ENCODE results near the gene UBE2G1. TPM values are rescaled to one million over a fixed set of nuclear protein-coding genes. Genes with fewer than 3 reads are reported as not detected.
A peak's percentile ranks its signal among the peaks of the same experiment; 100 is the strongest.

The UBE2G1 gene
- total and polyA plus RNA-seq, 8 donors: 4.3 to 29.3 (median 21.6) TPM

DNA sequence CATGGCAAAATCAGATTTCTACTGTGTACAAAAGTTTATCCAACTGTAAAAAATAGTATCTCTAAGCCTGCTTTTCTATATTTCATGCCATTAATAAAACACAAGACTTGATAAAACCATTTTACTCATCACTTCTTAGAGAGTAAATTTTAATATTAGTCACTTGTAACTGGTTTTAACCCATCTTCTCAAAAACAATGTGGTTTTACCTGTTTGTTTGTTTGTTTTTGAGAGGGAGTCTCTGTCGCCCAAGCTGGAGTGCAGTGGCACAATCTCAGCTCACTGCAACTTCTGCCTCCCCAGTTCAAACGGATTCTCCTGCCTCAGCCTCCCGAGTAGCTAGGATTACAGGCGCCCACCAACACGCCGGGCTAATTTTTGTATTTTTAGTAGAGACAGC is 32.1 kb downstream of the UBE2G1 start:
- Histone ChIP-seq H3K36me3 (no peaks in the 10 kb centered on the region), H3K4me1 (peaks cover 4 to 24% (median 14%) of the 10 kb centered on the region in 3 donors), H3K9me3 (no peaks in the 10 kb centered on the region), H3K4me3 (no peak overlapping the region), H3K27ac (no peak overlapping the region), H3K27me3 (no peaks in the 10 kb centered on the region)
- ATAC-seq (no peak), DNase-seq (no peak), FAIRE-seq (no peak)
- intact Hi-C loops (cut with DNase I): no loop called here
- 88 to 92% methylated on average over 6 of the region's 6 CpGs for WGBS, 2 donors
- TF ChIP-seq, protein P1, sequence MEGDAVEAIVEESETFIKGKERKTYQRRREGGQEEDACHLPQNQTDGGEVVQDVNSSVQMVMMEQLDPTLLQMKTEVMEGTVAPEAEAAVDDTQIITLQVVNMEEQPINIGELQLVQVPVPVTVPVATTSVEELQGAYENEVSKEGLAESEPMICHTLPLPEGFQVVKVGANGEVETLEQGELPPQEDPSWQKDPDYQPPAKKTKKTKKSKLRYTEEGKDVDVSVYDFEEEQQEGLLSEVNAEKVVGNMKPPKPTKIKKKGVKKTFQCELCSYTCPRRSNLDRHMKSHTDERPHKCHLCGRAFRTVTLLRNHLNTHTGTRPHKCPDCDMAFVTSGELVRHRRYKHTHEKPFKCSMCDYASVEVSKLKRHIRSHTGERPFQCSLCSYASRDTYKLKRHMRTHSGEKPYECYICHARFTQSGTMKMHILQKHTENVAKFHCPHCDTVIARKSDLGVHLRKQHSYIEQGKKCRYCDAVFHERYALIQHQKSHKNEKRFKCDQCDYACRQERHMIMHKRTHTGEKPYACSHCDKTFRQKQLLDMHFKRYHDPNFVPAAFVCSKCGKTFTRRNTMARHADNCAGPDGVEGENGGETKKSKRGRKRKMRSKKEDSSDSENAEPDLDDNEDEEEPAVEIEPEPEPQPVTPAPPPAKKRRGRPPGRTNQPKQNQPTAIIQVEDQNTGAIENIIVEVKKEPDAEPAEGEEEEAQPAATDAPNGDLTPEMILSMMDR (IDR thresholded peaks at IDR 0.05): no peak

DNA sequence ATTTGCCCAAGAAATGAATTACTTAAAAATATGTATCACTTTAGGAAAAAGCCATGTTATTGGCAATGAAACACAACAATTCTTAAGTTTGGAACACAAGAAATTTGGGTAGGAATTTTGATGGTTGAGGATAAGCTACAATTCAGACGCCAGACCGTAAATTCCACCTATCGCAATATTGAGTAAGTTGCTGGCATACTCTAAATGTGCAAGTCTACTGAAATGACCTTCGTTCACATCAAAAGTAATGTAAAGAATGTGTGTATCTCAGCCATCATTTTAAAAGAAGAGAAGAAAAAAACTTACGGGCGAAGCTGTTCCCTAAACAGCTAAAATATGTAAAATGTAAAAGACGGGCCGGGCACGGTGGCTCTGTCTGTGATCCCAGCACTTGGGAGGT is 33.4 kb downstream of the UBE2G1 start:
- TF ChIP-seq, protein P1 (IDR thresholded peaks at IDR 0.05): no peak
- FAIRE-seq (no peak), DNase-seq (no peak), ATAC-seq (no peak)
- no peak overlapping the region for H3K4me3 ChIP-seq
- no peaks in the 10 kb centered on the region for H3K36me3 ChIP-seq
- peaks cover 4 to 24% (median 14%) of the 10 kb centered on the region in 3 donors for H3K4me1 ChIP-seq
- intact Hi-C loops (cut with DNase I): no loop called here
- WGBS, 2 donors: 86 to 88% methylated on average over 9 of the region's 9 CpGs
- H3K27me3 ChIP-seq: no peaks in the 10 kb centered on the region
- no peak overlapping the region for H3K27ac ChIP-seq
- H3K9me3 ChIP-seq: no peaks in the 10 kb centered on the region

DNA sequence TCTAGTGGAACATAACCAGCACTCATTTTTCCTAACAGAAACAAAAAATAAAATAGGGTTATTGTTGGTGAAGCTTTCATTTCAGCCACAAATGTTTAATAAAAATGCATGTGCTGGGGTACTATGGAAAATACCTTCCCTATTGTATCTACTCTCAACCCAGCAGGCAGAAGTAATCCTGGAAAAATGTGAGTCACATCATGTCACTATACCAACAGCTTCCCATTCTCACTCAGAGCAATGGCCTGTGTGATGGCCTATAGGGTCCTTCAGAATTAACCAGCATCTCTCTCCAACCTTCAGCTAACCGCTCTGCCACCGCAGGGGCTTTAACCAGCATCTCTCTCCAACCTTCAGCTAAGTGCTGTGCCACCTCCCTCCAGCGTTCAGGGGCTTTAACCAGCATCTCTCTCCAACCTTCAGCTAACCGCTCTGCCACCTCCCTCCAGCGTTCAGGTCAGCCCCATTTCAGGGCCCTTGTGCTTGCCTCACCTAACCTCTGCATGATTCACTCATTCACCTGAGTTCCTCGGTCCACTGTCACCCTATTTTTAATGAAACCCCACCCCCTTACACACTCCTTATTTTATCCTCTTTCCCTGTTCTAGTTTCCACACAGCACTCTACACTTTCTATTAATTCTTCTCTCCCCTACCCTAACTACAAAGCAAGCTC is 34.0 kb downstream of the UBE2G1 start:
- Histone ChIP-seq H3K27ac (no peak overlapping the region), H3K36me3 (no peaks in the 10 kb centered on the region), H3K4me3 (no peak overlapping the region), H3K4me1 (peaks cover 4 to 24% (median 14%) of the 10 kb centered on the region in 3 donors), H3K27me3 (no peaks in the 10 kb centered on the region), H3K9me3 (no peaks in the 10 kb centered on the region)
- TF ChIP-seq, protein P1 (IDR thresholded peaks at IDR 0.05): no peak
- FAIRE-seq (no peak), ATAC-seq (peak; percentile 29 to 69 (median 54)), DNase-seq (no peak)
- 61 to 70% methylated on average over 6 of the region's 6 CpGs for WGBS, 2 donors
- intact Hi-C loops (cut with DNase I): no loop called here

DNA sequence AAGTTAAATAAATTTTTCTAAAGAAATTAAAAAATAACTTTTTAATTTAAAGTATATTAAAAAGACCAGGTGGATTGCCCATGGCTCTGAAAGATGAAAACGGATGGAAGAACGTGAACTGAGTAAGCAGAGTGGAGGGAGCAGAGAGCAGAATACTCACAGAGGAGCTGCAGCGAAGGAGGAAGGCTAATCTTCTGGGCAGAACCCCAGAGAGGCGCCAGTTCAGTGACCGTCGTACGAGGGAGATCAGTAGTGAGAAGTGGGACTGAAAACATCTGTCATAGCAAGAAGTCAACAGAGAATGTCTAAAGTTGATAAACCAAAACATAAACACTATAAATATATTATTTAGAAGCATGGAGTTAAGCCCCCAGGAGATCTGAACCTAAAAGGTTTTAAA is 34.9 kb downstream of the UBE2G1 start:
- no peak for DNase-seq
- Histone ChIP-seq H3K27me3 (no peaks in the 10 kb centered on the region), H3K9me3 (no peaks in the 10 kb centered on the region), H3K4me1 (peaks cover 4 to 24% (median 14%) of the 10 kb centered on the region in 3 donors), H3K36me3 (no peaks in the 10 kb centered on the region), H3K4me3 (no peak overlapping the region), H3K27ac (no peak overlapping the region)
- peak in 3 of 4 donors; percentile 56 to 72 (median 63) for ATAC-seq
- no peak for FAIRE-seq
- intact Hi-C loops (cut with DNase I): no loop called here
- 26 to 37% methylated on average over 7 of the region's 7 CpGs for WGBS, 2 donors
- TF ChIP-seq, protein P1 (IDR thresholded peaks at IDR 0.05): no peak

DNA sequence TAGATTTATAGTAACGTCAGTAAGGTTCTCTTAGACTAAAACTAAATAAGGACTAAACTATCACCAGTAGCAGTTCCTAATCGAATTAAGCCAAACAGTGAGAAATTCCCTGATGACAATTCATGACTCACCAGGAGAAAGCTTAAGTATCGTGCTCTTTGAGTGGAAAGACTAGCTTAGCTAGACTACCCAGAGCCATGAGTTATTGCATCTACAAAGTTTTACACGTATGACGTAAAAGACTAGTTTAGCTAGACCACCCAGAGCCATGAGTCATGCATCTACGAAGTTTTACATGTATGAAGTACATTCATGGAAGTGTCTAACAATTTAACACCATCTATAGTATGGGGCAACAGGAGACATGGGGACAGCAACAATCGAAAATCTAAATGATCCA is 36.6 kb downstream of the UBE2G1 start:
- DNase-seq: no peak
- intact Hi-C loops (cut with DNase I): no loop called here
- WGBS, 2 donors: 54 to 57% methylated on average over 7 of the region's 7 CpGs
- peak in 3 of 4 donors; percentile 38 to 66 (median 52) for ATAC-seq
- no peaks in the 10 kb centered on the region for H3K27me3 ChIP-seq
- no peak overlapping the region for H3K27ac ChIP-seq
- no peak overlapping the region for H3K4me3 ChIP-seq
- TF ChIP-seq, protein P1 (IDR thresholded peaks at IDR 0.05): no peak
- H3K36me3 ChIP-seq: no peaks in the 10 kb centered on the region
- no peaks in the 10 kb centered on the region for H3K9me3 ChIP-seq
- peaks cover 4 to 21% (median 8%) of the 10 kb centered on the region in 3 donors for H3K4me1 ChIP-seq
- no peak for FAIRE-seq

All from pancreas (tissue), 10 donors.